HG03354 (cell line): ENCODE results near the gene OLFM1.
"Not testable (repeated sequence)": the region's sequence is repeated elsewhere in the genome, so short reads cannot be mapped to it uniquely, and the experiment has no call there.

ENCODE experiments used
- ATAC-seq: cut with Tn5 transposase; IDR thresholded peaks from one replicate; pipeline ENCODE4 v1.9.1; 2021; ENCODE audit warnings: mild to moderate bottlenecking; ENCODE audit not compliant: unreplicated experiment, poor library complexity, severe bottlenecking

Gene OLFM1

GRCh38 chr9:135162599-135162998, 75.1 kb downstream of the OLFM1 start:
- not testable (repeated sequence) for ATAC-seq

- ATAC-seq, result no peak
Measured at GRCh38 chr9:135163023-135163780, 75.7 kb downstream of the OLFM1 start.

GRCh38 chr9:135164036-135164435, 76.6 kb downstream of the OLFM1 start:
- ATAC-seq, result no peak

GRCh38 chr9:135165003-135165711, 77.7 kb downstream of the OLFM1 start:
- no peak for ATAC-seq

- ATAC-seq, result no peak
Measured at GRCh38 chr9:135165756-135166519, 78.5 kb downstream of the OLFM1 start.

- no peak for ATAC-seq
Measured at GRCh38 chr9:135166565-135166964, 79.1 kb downstream of the OLFM1 start.

GRCh38 chr9:135167356-135167755, 79.9 kb downstream of the OLFM1 start:
- ATAC-seq, result no peak

GRCh38 chr9:135167849-135168655, 80.6 kb downstream of the OLFM1 start:
- ATAC-seq, result no peak

- no peak for ATAC-seq
Measured at GRCh38 chr9:135169709-135170226, 82.3 kb downstream of the OLFM1 start.

- no peak for ATAC-seq
Measured at GRCh38 chr9:135170535-135170934, 83.1 kb downstream of the OLFM1 start.
